OCI-LY3 (cell line): ENCODE data around the gene SPP2.

Experiments used
- H2AFZ ChIP-seq: fragments of 200-600, 300-600 bp; shearing (Covaris generic); 2 replicates; pipeline ENCODE4 v1.6.0; 2014; ENCODE audit warnings: antibody characterized with exemption, low read depth, low read length
- H3K27ac ChIP-seq: fragments of 200-600, 300-600 bp; sonication (generic); 2 replicates; pipeline ENCODE4 v1.5.1; 2014; ENCODE audit warnings: mild to moderate bottlenecking, low read length, moderate library complexity, mixed read lengths
- H3K27me3 ChIP-seq: fragments of 200-600, 300-600 bp; sonication (generic); 2 replicates; pipeline ENCODE4 v1.6.1; 2014; ENCODE audit warnings: low read depth, low read length, mixed read lengths
- H3K36me3 ChIP-seq: fragments of 200-600, 300-600 bp; sonication (generic); replicated peaks from 2 replicates; pipeline ENCODE3; 2014; ENCODE audit warnings: low read depth, low read length, mixed read lengths
- H3K4me1 ChIP-seq: fragments of 300-600, 200-600 bp; sonication (generic); 2 replicates; pipeline ENCODE4 v1.6.1; 2014; ENCODE audit warnings: low read length, mixed read lengths
- H3K4me2 ChIP-seq: fragments of 200-600, 300-600 bp; sonication (generic); 2 replicates; pipeline ENCODE4 v1.6.1; 2014; ENCODE audit warnings: low read length, mixed read lengths
- H3K4me3 ChIP-seq: fragments of 300-600, 200-600 bp; sonication (generic); 2 replicates; pipeline ENCODE4 v1.5.1; 2014; ENCODE audit warnings: antibody characterized with exemption, mild to moderate bottlenecking, low read length, moderate library complexity
- H3K79me2 ChIP-seq: fragments of 300-600, 200-600 bp; shearing (Covaris generic); 2 replicates; pipeline ENCODE4 v1.6.1; 2014; ENCODE audit warnings: mild to moderate bottlenecking, low read length, mixed read lengths
- H3K9ac ChIP-seq: fragments of 300-600, 200-600 bp; shearing (Covaris generic); 2 replicates; pipeline ENCODE4 v1.6.0; 2014; ENCODE audit warnings: mild to moderate bottlenecking, low read length, moderate library complexity
- H3K9me3 ChIP-seq: fragments of 200-600, 300-600 bp; shearing (Covaris generic); 2 replicates; pipeline ENCODE4 v1.6.1; 2014; ENCODE audit warnings: low read length, mixed read lengths; ENCODE audit not compliant: insufficient read depth
- H4K20me1 ChIP-seq: fragments of 200-600, 300-600 bp; sonication (generic); 2 replicates; pipeline ENCODE4 v1.6.1; 2016; ENCODE audit warnings: low read length, mixed read lengths; ENCODE audit not compliant: insufficient read depth
- CTCF ChIP-seq: fragments of 200-600, 300-600 bp; sonication (generic); IDR thresholded peaks from 2 replicates; pipeline ENCODE4 v1.5.1; 2014; ENCODE audit warnings: antibody characterized with exemption, low read length, low read depth
- EZH2phosphoT487 ChIP-seq: fragments of 200-600 bp; shearing (Covaris generic); IDR thresholded peaks from 2 replicates; pipeline ENCODE4 v1.6.1; 2018; ENCODE audit warnings: antibody characterized with exemption, mixed run types, low read depth

The SPP2 gene

GRCh38 chr2:234027641-234028040 is 22.9 kb upstream of the SPP2 start:
- no peaks in the 10 kb centered on the region for H3K36me3 ChIP-seq
- no peak overlapping the region for H2AFZ ChIP-seq
- no peaks in the 10 kb centered on the region for H3K79me2 ChIP-seq
- H3K27me3 ChIP-seq: peaks cover 12% of the 10 kb centered on the region; the same call in 1 of the 2 replicates
- no peak overlapping the region for H3K4me2 ChIP-seq
- H3K4me1 ChIP-seq: peaks cover 12% of the 10 kb centered on the region
- no peaks in the 10 kb centered on the region for H4K20me1 ChIP-seq
- no peak overlapping the region for H3K27ac ChIP-seq
- H3K9me3 ChIP-seq: no peaks in the 10 kb centered on the region
- TF ChIP-seq CTCF: no peak
- no peak for TF ChIP-seq EZH2phosphoT487
- H3K9ac ChIP-seq: no peak overlapping the region
- H3K4me3 ChIP-seq: no peak overlapping the region

- TF ChIP-seq CTCF: no peak
These were observed 21.3 kb upstream of the SPP2 start for GRCh38 chr2:234029150-234029733.

DNA sequence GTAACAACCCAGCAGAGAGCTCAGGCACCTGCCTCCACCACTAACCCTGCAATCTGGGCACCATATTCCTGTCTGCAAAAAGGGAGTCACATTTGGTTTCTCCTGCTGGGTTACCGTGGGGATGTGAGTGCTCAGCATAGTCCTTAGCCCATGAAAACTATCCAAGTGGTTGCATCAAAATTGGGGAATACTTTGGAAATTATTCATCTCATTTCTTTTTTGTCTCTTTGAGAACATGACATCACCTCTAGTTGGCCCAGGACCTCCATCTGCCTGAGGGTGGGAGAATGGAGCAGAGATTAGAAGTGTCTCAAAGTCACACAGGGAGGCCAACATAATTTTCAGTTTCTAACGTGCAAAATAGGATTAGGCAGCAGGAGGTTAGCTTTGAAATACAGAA is 19.3 kb upstream of the SPP2 start:
- H3K9me3 ChIP-seq: 0 out of 2 replicates have a peak, but pooled peaks cover 5% of the 10 kb centered on the region

More at GRCh38 chr2:234029150-234029733, 21.3 kb upstream of the SPP2 start:
- no peaks in the 10 kb centered on the region for H4K20me1 ChIP-seq
- no peaks in the 10 kb centered on the region for H3K79me2 ChIP-seq
- H3K4me1 ChIP-seq: peaks cover 12% of the 10 kb centered on the region
- H3K27ac ChIP-seq: no peak overlapping the region
- H3K4me3 ChIP-seq: no peak overlapping the region
- no peak overlapping the region for H3K9ac ChIP-seq
- H2AFZ ChIP-seq: no peak overlapping the region
- peaks cover 12% of the 10 kb centered on the region; the same call in 1 of the 2 replicates for H3K27me3 ChIP-seq
- H3K36me3 ChIP-seq: no peaks in the 10 kb centered on the region
- H3K9me3 ChIP-seq: 0 out of 2 replicates have a peak, but pooled peaks cover 5% of the 10 kb centered on the region
- H3K4me2 ChIP-seq: no peak overlapping the region

DNA sequence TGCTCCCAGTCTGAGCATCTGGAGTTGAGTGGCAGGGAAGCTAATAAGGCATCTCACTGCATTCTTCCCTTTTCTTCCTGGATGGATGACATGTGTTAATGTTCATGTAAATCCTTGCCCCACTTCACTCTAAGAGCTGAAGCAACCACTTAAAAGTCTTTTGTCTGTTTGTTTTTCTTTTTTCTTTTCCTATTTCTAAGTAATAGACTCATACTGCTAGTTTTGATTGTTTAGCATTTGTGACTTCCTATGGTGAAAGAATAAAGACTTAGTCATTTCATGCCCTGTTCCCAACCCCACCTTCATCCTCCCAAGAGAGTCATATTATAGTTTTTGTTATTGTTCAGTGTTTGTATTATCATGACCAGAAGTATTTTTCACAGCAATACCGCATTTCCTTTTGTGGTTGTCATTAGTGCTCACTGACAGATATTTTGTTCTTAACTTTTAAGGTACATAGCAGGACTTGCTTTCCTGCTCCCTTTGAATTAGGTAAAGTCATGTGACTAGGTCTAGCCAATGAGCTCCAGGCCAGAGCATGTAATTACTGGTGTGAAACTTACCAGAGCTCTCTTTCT is 18.1 kb upstream of the SPP2 start:
- no peak for TF ChIP-seq CTCF
- no peak for TF ChIP-seq EZH2phosphoT487
- H3K4me2 ChIP-seq: no peak overlapping the region
- no peaks in the 10 kb centered on the region for H4K20me1 ChIP-seq
- H3K79me2 ChIP-seq: no peaks in the 10 kb centered on the region
- H3K4me1 ChIP-seq: no peaks in the 10 kb centered on the region
- H3K27me3 ChIP-seq: 0 out of 2 replicates have a peak, but pooled peaks cover 3% of the 10 kb centered on the region
- no peak overlapping the region for H3K27ac ChIP-seq
- H2AFZ ChIP-seq: no peak overlapping the region
- H3K4me3 ChIP-seq: no peak overlapping the region
- no peak overlapping the region for H3K9ac ChIP-seq
- H3K9me3 ChIP-seq: 0 out of 2 replicates have a peak, but pooled peaks cover 5% of the 10 kb centered on the region
- no peaks in the 10 kb centered on the region for H3K36me3 ChIP-seq

More for the DNA sequence above, 19.3 kb upstream of the SPP2 start:
- no peak for TF ChIP-seq CTCF
- Histone ChIP-seq H3K79me2 (no peaks in the 10 kb centered on the region), H3K27me3 (peaks cover 10% of the 10 kb centered on the region; the same call in 1 of the 2 replicates), H3K9ac (no peak overlapping the region), H3K36me3 (no peaks in the 10 kb centered on the region), H3K4me1 (peaks cover under 1% of the 10 kb centered on the region; the same call in 1 of the 2 replicates), H3K4me2 (no peak overlapping the region), H2AFZ (no peak overlapping the region), H3K4me3 (no peak overlapping the region), H4K20me1 (no peaks in the 10 kb centered on the region), H3K27ac (no peak overlapping the region)
